Activated CD4-positive, alpha-beta T cell treated with anti-CD3 and anti-CD28 coated beads for 1 hour (primary cell): ENCODE measurements around the gene HS6ST2.
"Not testable (repeated sequence)": the region's sequence is repeated elsewhere in the genome, so short reads cannot be mapped to it uniquely, and the experiment has no call there.

Experiments
- DNase-seq: peaks from one replicate; pipeline ENCODE4 v3.0.0-alpha.2; 2020

The HS6ST2 gene

GRCh38 chrX:132958091-132958703 is at the start of gene HS6ST2:
TSS of gene HS6ST2 (minus strand) at chrX:132958629.
- no peak for DNase-seq

- DNase-seq, result no peak
Observed at GRCh38 chrX:133007458-133007857, 49.0 kb upstream of the HS6ST2 start.

- DNase-seq, result no peak
Observed at GRCh38 chrX:133005616-133006015, 47.2 kb upstream of the HS6ST2 start.

GRCh38 chrX:133005042-133005441 is 46.6 kb upstream of the HS6ST2 start:
- no peak for DNase-seq

GRCh38 chrX:132999209-132999608 is 40.8 kb upstream of the HS6ST2 start:
- DNase-seq, result no peak

- DNase-seq, result no peak
Observed at GRCh38 chrX:132990835-132991234, 32.4 kb upstream of the HS6ST2 start.

- no peak for DNase-seq
Observed at GRCh38 chrX:132986556-132986955, 28.1 kb upstream of the HS6ST2 start.

- no peak for DNase-seq
Observed at GRCh38 chrX:132984058-132984650, 25.7 kb upstream of the HS6ST2 start.

- no peak for DNase-seq
Observed at GRCh38 chrX:132983496-132983895, 25.1 kb upstream of the HS6ST2 start.

- DNase-seq, result not testable (repeated sequence)
Observed at GRCh38 chrX:132980035-132980434, 21.6 kb upstream of the HS6ST2 start.

GRCh38 chrX:132968296-132968949 is 10.0 kb upstream of the HS6ST2 start:
- no peak for DNase-seq

GRCh38 chrX:132967049-132967448 is 8.6 kb upstream of the HS6ST2 start:
- no peak for DNase-seq

GRCh38 chrX:132965461-132965860 is 7.0 kb upstream of the HS6ST2 start:
- no peak for DNase-seq

GRCh38 chrX:132961511-132961910 is 3.1 kb upstream of the HS6ST2 start:
- no peak for DNase-seq

- DNase-seq, result no peak
Observed at GRCh38 chrX:132957211-132958090, 978 bp downstream of the HS6ST2 start.

- DNase-seq, result no peak
Observed at GRCh38 chrX:132956421-132957210, 1.8 kb downstream of the HS6ST2 start.

GRCh38 chrX:132955690-132956089 is 2.7 kb downstream of the HS6ST2 start:
- DNase-seq, result no peak

GRCh38 chrX:132954323-132954722 is 4.1 kb downstream of the HS6ST2 start:
- no peak for DNase-seq

GRCh38 chrX:132953354-132953753 is 5.1 kb downstream of the HS6ST2 start:
- no peak for DNase-seq

GRCh38 chrX:132948648-132949260 is 9.7 kb downstream of the HS6ST2 start:
- no peak for DNase-seq

GRCh38 chrX:132945055-132945599 is 13.3 kb downstream of the HS6ST2 start:
- DNase-seq, result not testable (repeated sequence)
